ENCODE results near the gene BIRC7.
A peak's percentile ranks its signal among the peaks of the same experiment; 100 is the strongest.

BIRC7 gene

DNA sequence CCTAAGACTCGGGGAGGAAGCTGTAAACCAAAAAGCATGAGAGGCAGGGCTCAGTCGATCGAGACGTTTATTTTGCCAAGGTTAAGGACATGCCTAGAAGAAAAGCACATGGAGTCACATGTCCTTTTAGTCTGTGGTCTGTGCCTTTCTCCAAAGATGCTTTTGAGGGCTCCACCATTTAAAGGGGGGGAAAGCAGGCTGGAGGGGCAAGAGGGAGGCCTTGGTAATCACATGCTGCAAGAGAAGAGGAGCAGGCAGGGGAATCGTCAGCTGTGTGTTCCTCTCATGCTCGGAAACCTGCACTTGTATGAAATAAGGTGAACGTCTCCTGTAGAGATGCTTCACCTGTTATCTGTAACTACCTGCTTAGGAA is 10.6 kb upstream of the BIRC7 start:
- DNase-seq (ENCODE audit: low read depth), result no peak

GRCh38 chr20:63226042-63226943 is 9.4 kb upstream of the BIRC7 start:
- no peak for DNase-seq (ENCODE audit: low read depth)

DNA sequence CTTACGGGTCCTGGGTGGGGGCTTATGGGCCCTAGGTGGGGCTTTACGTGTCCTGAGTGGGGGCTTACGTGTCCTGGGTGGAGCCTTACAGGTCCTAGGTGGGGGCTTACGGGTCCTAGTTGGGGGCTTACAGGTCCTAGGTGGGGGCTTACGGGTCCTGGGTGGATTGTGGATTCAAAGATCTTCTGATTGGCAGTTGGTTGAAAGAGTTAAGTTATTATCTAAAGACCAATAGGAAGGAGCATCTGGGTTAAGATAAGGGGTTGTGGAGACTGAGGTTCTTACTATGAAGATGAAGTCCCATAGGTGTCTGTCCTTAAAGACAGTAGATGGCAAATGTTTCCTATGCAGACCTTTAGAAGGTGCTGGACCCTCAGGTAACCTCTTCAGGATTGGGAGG is 8.4 kb upstream of the BIRC7 start:
- DNase-seq (ENCODE audit: low read depth), result no peak

GRCh38 chr20:63228806-63229205 is 6.9 kb upstream of the BIRC7 start:
- no peak for DNase-seq (ENCODE audit: low read depth)

GRCh38 chr20:63230800-63231268 is 4.9 kb upstream of the BIRC7 start:
- no peak for DNase-seq (ENCODE audit: low read depth)

DNA sequence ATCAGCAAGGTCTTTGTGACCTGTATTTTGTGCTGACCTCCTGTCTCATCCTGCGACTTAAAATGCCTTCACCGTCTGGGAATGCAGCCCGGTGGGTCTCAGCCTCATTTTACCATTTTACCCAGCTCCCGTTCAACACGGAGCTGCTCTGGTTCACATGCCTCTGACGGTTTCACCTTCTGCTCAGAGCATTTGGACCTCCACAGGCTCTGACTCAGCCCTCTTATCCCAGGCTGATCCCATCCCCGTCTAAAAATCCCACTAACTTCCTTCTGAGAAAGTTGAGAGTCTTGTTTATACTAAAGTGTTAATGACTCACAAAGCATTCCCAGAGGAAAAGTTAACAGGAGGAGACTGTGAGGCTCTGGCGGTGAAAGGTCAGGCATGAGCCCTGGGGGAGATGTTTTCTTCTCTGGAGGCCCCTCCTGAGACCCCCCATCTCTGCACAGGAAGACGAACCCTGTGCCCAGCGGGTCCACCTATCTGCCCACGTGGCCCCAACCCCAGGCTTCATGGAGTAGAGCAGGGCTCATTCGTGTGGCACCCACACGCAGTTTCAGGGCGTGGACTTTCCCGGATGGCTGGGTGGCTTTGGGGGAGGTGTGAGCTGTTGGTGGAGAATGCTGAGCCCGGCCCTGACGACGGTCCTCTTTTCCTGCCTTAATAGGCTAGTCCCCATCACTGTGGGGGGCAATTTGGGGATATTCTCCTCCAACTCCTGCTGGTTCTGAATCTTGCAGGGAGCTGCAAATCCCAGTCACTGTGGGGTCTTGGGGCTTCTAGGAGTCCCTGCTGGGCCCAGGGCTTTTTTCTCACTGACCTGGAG is 3.3 kb upstream of the BIRC7 start:
- peak; percentile 62 for DNase-seq (ENCODE audit: low read depth)

DNA sequence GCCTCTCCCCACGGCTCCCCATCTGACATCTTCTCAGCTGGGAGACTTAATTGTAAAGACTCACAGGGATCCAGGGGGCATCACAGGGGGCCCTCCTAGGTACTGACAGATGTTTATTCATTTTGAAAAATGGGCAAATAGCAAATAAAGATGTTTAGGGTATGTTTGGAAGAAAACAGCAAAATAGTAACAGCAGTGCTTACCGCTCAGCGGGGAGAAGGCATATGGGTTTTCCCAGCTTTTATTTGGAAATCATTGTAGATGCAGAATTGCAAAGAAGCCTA is 2.7 kb upstream of the BIRC7 start:
- no peak for DNase-seq (ENCODE audit: low read depth)

GRCh38 chr20:63233924-63234323 is 1.8 kb upstream of the BIRC7 start:
- DNase-seq (ENCODE audit: low read depth), result no peak

GRCh38 chr20:63234693-63235398 is 859 bp upstream of the BIRC7 start:
- no peak for DNase-seq (ENCODE audit: low read depth)

GRCh38 chr20:63236116-63236837 is 572 bp downstream of the BIRC7 start:
- no peak for DNase-seq (ENCODE audit: low read depth)

- no peak for DNase-seq (ENCODE audit: low read depth)
Observed at GRCh38 chr20:63238031-63238430, 2.3 kb downstream of the BIRC7 start.

DNA sequence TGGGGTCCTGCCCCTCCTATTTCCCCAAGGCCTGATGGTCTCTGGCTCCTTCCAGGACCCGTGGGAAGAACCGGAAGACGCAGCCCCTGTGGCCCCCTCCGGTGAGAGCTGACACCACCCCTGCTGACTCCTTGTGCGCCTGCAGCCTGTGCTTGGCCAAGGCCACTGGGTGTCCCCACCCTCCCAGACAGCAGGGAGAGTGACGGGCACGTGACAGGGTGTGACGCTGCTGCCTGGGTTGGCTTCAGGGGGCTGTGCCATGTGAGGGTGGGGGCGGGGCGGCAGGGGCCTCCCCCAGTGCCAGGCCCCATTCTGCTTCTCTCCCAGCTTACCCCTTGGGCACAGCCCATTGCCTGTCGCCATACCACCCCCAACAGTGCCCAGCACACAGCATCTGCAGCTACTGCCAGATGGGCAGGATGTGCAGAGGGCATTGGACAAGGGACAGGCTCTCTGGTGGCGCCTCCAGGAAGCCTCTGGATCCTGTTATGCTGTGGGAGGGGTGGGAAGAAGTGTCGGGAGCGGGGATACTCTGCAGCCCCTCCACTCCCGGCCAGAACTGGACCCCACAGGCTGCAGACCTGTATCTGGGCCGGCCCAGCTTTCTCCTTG is 2.9 kb downstream of the BIRC7 start:
- no peak for DNase-seq (ENCODE audit: low read depth)

GRCh38 chr20:63239431-63239830 is 3.7 kb downstream of the BIRC7 start:
- DNase-seq (ENCODE audit: low read depth), result no peak

GRCh38 chr20:63240004-63240403 is 4.3 kb downstream of the BIRC7 start:
- no peak for DNase-seq (ENCODE audit: low read depth)

DNA sequence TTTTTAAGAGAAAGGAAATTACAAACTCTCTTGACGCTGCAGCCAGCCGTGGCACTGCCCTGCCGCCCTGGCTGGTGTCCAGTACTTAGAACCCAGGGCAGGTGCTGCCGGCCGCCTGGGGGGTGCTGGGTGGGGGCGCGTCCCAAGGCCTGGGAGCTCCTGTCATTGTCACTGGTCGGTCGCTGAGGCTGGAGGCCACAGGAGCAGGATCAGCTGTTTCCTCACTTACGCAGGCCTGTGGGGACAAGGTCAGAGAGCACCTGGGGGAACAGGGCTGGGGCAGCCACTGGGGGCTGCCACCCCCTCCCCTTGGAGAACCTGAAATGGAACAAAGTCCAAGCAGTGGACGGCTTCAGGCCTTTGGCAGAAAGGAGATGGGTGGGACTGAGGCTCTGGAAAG is 5.6 kb downstream of the BIRC7 start:
- no peak for DNase-seq (ENCODE audit: low read depth)

- DNase-seq (ENCODE audit: low read depth), result no peak
Observed at GRCh38 chr20:63242736-63243135, 7.0 kb downstream of the BIRC7 start.

DNA sequence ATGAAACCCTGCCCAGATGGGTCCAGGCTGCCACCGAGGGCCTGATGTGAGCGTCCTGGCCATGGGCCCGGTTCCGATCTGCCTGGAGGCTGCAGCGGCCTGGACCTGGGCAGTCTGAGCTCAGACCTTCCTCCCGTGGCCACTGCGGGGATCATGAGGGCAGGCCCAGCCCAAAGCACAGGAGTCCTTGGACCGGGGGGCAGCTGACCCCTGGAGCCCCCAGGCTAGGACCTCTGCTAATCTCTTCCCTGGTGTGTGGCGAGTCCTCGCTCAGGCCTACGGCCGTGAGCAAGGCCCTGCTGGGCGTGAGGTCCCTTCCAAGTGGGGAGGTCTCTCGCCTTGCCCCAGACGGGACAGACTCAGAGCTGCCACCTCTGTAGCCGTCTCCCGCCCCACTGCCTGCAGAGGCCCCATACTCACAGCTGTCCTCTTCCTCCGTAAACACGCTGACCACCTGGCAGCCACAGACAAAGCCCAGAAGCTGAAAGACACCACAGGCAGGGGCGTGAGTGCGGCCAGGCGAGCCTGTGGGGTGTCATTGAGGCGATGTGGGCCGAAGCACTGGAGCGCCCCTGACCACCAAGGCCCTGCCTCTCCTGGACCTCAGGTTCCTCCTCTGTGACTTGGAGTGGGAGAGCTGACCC is 8.0 kb downstream of the BIRC7 start:
- DNase-seq (ENCODE audit: low read depth), result no peak

- DNase-seq (ENCODE audit: low read depth), result no peak
Observed at GRCh38 chr20:63244468-63244867, 8.8 kb downstream of the BIRC7 start.

GRCh38 chr20:63246490-63247288 is 11.0 kb downstream of the BIRC7 start:
- DNase-seq (ENCODE audit: low read depth), result no peak

DNA sequence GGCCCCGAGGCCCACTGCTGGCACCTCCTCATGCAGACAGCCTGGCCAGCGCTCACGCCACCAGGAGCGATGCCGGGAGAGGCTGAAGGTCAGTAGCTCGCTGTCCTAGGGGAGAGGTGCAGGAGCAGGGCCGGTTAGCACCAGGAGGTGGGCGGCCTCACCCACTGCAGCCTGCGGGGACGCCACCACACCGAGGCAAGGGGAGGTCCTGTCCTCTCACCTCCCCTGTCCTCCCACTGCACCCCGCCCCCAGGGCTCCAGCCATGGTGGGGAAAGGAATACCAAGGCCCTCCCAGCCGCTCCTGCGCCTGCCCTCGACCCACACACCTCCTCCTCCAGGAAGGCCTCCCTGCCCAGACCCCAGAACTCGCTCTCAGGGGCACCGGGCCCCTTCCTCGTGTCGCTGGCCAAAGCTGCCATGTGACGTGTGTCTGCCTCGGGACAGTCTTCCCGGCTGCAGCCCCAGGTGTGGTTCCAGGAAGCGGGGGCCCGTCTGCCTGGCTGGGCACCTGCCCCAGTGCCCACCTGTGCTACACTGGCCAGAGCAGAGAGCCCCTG is 12.0 kb downstream of the BIRC7 start:
- DNase-seq (ENCODE audit: low read depth), result no peak

All from HS-27A (cell line).